BJ (cell line): Measurements from ENCODE around the gene RBMS1. TPM values are rescaled to one million over a fixed set of nuclear protein-coding genes. Genes with fewer than 3 reads are reported as not detected.
"Not testable (repeated sequence)": the region's sequence is repeated elsewhere in the genome, so short reads cannot be mapped to it uniquely, and the experiment has no call there.

Experiments used
- CTCF ChIA-PET: fragments of 350-600 bp; formaldehyde crosslinking; extraction: SDS; loops from one replicate; lab custom pipeline; 2021; ENCODE audit warnings: antibody characterized with exemption, inconsistent platforms; lab: Yijun Ruan, JAX
- POLR2A ChIA-PET: fragments of 300-600 bp; sonication (Branson Sonifier 250); formaldehyde crosslinking; extraction: SDS; loops from one replicate; lab custom pipeline; 2021; ENCODE audit warnings: antibody characterized with exemption; lab: Charles Lee
- DNase-seq: peaks from one replicate; pipeline ENCODE4 v3.0.0-alpha.2; 2011; ENCODE audit warnings: low read depth
- H3K27me3 ChIP-seq: 2 replicates; pipeline ENCODE4 v1.6.0; 2011; ENCODE audit warnings: low read length; ENCODE audit not compliant: control insufficient read depth, insufficient read depth
- H3K36me3 ChIP-seq: 2 replicates; pipeline ENCODE4 v1.5.1; 2011; ENCODE audit warnings: low read length; ENCODE audit not compliant: control insufficient read depth, insufficient read depth
- H3K4me3 ChIP-seq: 2 replicates; pipeline ENCODE4 v1.5.1; 2011; ENCODE audit warnings: low read depth, mild to moderate bottlenecking, control low read depth, low read length
- CTCF ChIP-seq: IDR thresholded peaks from 2 replicates; pipeline ENCODE4 v1.5.1; 2011; ENCODE audit warnings: low read depth, mild to moderate bottlenecking, control low read depth, inconsistent platforms, low read length, moderate library complexity; ENCODE audit not compliant: insufficient read depth
- polyA plus RNA-seq: library from polyadenylated mRNA; depleted of rRNA; stranded (reverse); fragments of >200 nt; gene quantifications from 2 replicates; pipeline ENCODE4 v1.2.3, GENCODE V29; 2011

RBMS1 gene
- polyA plus RNA-seq, 1 experiment: 80.1 TPM

- no peak for DNase-seq
Observed at GRCh38 chr2:160440888-160441287, 52.7 kb downstream of the RBMS1 start.

GRCh38 chr2:160439038-160439437 is 54.6 kb downstream of the RBMS1 start:
- H3K4me3 ChIP-seq, H3K27me3 ChIP-seq, CTCF ChIA-PET, DNase-seq, H3K36me3 ChIP-seq, POLR2A ChIA-PET: not testable (repeated sequence)

More at GRCh38 chr2:160440888-160441287, 52.7 kb downstream of the RBMS1 start:
- ChIA-PET CTCF (interaction anchor here (1.5 kb wide), 1 partner anchor 12 kb away, joined by 3 read pairs; no protein-coding TSS in a partner anchor), POLR2A (no interaction called here)
- 0 out of 2 replicates have a peak, but pooled peaks cover 3% of the 10 kb centered on the region for H3K36me3 ChIP-seq
- H3K4me3 ChIP-seq: no peak overlapping the region
- TF ChIP-seq CTCF: no peak
- no peaks in the 10 kb centered on the region for H3K27me3 ChIP-seq

GRCh38 chr2:160437273-160437672 is 56.3 kb downstream of the RBMS1 start:
- TF ChIP-seq CTCF: no peak
- DNase-seq: no peak
- H3K36me3 ChIP-seq: 0 out of 2 replicates have a peak, but pooled peaks cover 2% of the 10 kb centered on the region
- ChIA-PET POLR2A (no interaction called here), CTCF (interaction anchor here (0.6 to 1.3 kb wide), 2 partner anchors 10 to 533 kb away, joined by 3 to 7 read pairs; no protein-coding TSS in a partner anchor)
- no peaks in the 10 kb centered on the region for H3K27me3 ChIP-seq
- no peak overlapping the region for H3K4me3 ChIP-seq

- ChIA-PET POLR2A (interaction anchor here (0.7 kb wide), 1 partner anchor 484 kb away, joined by 5 read pairs; no protein-coding TSS in a partner anchor), CTCF (interaction anchor here (1.0 to 1.2 kb wide), 2 partner anchors 17 to 30 kb away, joined by 3 to 6 read pairs; no protein-coding TSS in a partner anchor)
- TF ChIP-seq CTCF: no peak
- no peaks in the 10 kb centered on the region for H3K36me3 ChIP-seq
- no peak for DNase-seq
- H3K4me3 ChIP-seq: no peak overlapping the region
- no peaks in the 10 kb centered on the region for H3K27me3 ChIP-seq
Observed at GRCh38 chr2:160434254-160434948, 59.2 kb downstream of the RBMS1 start.

- no peak for DNase-seq
- Histone ChIP-seq H3K27me3 (no peaks in the 10 kb centered on the region), H3K36me3 (no peaks in the 10 kb centered on the region), H3K4me3 (no peak overlapping the region)
- TF ChIP-seq CTCF: no peak
- ChIA-PET POLR2A (interaction anchor here (0.7 kb wide), 1 partner anchor 485 kb away, joined by 5 read pairs; no protein-coding TSS in a partner anchor), CTCF (interaction anchor here (1.0 to 1.2 kb wide), 3 partner anchors 18 to 192 kb away, joined by 3 to 6 read pairs (median 3); no protein-coding TSS in a partner anchor)
Observed at GRCh38 chr2:160433466-160434140, 60.0 kb downstream of the RBMS1 start.
